ENCODE results near the gene LSM2.

DNA sequence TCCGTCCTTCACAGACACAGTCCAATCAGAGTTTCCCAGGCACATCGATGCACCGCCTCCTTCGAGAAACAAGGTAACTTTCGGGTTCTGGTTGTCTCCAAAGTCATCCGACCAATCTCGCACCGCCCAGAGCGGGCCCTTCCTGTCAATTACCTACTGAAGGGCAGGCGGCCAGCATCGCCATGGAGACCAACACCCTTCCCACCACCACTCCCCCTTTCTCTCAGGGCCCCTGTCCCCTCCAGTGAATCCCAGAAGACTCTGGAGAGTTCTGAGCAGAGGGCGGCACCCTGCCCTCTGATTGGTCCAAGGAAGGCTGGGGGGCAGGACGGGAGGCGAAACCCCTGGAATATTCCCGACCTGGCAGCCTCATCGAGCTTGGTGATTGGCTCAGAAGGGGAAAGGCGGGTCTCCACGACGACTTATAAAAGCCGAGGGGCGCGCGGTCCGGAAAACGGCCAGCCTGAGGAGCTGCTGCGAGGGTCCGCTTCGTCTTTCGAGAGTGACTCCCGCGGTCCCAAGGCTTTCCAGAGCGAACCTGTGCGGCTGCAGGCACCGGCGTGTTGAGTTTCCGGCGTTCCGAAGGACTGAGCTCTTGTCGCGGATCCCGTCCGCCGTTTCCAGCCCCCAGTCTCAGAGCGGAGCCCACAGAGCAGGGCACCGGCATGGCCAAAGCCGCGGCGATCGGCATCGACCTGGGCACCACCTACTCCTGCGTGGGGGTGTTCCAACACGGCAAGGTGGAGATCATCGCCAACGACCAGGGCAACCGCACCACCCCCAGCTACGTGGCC is 20.7 kb upstream of the LSM2 start, which contains the start of gene HSPA1B:
- no peak for TF ChIP-seq EZH2 (optimal IDR thresholded peaks at IDR 0.05; ENCODE audit: low read depth, low read length)
- TF ChIP-seq, protein P1, sequence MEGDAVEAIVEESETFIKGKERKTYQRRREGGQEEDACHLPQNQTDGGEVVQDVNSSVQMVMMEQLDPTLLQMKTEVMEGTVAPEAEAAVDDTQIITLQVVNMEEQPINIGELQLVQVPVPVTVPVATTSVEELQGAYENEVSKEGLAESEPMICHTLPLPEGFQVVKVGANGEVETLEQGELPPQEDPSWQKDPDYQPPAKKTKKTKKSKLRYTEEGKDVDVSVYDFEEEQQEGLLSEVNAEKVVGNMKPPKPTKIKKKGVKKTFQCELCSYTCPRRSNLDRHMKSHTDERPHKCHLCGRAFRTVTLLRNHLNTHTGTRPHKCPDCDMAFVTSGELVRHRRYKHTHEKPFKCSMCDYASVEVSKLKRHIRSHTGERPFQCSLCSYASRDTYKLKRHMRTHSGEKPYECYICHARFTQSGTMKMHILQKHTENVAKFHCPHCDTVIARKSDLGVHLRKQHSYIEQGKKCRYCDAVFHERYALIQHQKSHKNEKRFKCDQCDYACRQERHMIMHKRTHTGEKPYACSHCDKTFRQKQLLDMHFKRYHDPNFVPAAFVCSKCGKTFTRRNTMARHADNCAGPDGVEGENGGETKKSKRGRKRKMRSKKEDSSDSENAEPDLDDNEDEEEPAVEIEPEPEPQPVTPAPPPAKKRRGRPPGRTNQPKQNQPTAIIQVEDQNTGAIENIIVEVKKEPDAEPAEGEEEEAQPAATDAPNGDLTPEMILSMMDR (IDR thresholded peaks at IDR 0.05; ENCODE audit: low read length) = no peak
